PC-3 (cell line): ENCODE data around the gene COX5A.

Experiments used
- EZH2 ChIP-seq: fragments of 300-600 bp; sonication (generic); IDR thresholded peaks from one replicate; pipeline ENCODE4 v1.6.1; 2017; ENCODE audit warnings: antibody characterized with exemption, mild to moderate bottlenecking, low read length; ENCODE audit not compliant: unreplicated experiment
- EZH2phosphoT487 ChIP-seq: fragments of 300-600 bp; sonication (generic); IDR thresholded peaks from 2 replicates; pipeline ENCODE4 v1.6.1; 2018; ENCODE audit warnings: mild to moderate bottlenecking, antibody characterized with exemption, low read length, borderline replicate concordance
- TF ChIP-seq, protein P1 (sequence below): fragments of 300-600 bp; sonication (generic); conservative IDR thresholded peaks from 2 replicates; pipeline ENCODE4 v1.5.1; 2017; ENCODE audit warnings: antibody characterized with exemption, low read depth, mild to moderate bottlenecking, low read length

DNA sequence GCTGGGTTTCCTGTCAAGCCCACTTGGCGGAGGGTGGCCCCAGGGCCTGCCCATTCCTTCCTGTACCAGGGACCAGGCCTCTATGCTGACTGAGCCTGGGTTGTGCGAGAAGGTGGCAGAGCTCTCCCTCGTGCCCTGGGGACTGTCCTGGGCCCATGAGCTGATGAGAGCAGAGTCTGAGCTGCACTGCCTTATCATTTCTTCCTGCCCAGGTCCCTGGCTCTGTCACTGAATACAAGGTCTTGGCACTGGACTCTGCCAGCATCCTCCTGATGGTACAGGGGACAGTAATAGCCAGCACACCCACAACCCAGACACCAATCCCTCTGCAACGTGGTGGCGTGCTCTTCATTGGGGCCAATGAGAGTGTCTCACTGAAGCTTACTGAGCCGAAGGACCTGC lies 40.6 kb downstream of the COX5A start:
- TF ChIP-seq, protein P1, sequence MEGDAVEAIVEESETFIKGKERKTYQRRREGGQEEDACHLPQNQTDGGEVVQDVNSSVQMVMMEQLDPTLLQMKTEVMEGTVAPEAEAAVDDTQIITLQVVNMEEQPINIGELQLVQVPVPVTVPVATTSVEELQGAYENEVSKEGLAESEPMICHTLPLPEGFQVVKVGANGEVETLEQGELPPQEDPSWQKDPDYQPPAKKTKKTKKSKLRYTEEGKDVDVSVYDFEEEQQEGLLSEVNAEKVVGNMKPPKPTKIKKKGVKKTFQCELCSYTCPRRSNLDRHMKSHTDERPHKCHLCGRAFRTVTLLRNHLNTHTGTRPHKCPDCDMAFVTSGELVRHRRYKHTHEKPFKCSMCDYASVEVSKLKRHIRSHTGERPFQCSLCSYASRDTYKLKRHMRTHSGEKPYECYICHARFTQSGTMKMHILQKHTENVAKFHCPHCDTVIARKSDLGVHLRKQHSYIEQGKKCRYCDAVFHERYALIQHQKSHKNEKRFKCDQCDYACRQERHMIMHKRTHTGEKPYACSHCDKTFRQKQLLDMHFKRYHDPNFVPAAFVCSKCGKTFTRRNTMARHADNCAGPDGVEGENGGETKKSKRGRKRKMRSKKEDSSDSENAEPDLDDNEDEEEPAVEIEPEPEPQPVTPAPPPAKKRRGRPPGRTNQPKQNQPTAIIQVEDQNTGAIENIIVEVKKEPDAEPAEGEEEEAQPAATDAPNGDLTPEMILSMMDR: no peak
- no peak for TF ChIP-seq EZH2phosphoT487
- TF ChIP-seq EZH2: no peak
